Keratinocyte (primary cell): ENCODE data around the gene KCNV2. TPM values are rescaled to one million over a fixed set of nuclear protein-coding genes. Genes with fewer than 3 reads are reported as not detected.

Experiments used
- DNase-seq: peaks from one replicate; pipeline ENCODE4 v3.0.0-alpha.2; 2011; ENCODE audit warnings: low read depth, missing footprints, low spot score
- FAIRE-seq: peaks from 2 replicates; lab custom pipeline; 2011; peaks lifted over from hg19 to GRCh38; lab: Jason Lieb, UNC
- H2AFZ ChIP-seq: 2 replicates; pipeline ENCODE4 v1.6.0; 2012; ENCODE audit warnings: low read length, control low read depth, inconsistent platforms; ENCODE audit not compliant: control insufficient read depth
- H3K27ac ChIP-seq: 2 replicates; pipeline ENCODE4 v1.5.1; 2011; ENCODE audit warnings: low read length; ENCODE audit not compliant: control insufficient read depth, insufficient read depth
- H3K27me3 ChIP-seq: 3 replicates; pipeline ENCODE4 v1.6.0; 2011; ENCODE audit warnings: low read length; ENCODE audit not compliant: control insufficient read depth, insufficient read depth; ENCODE audit errors: extremely low read depth
- H3K36me3 ChIP-seq, 2 experiments: 2 replicates in 1 of 2; 3 replicates in 1 of 2; pipeline ENCODE4 v1.5.1; 2011; ENCODE audit warnings: low read length in 2 of 2, mild to moderate bottlenecking in 1 of 2; ENCODE audit not compliant: control insufficient read depth in 2 of 2, insufficient read depth in 2 of 2; ENCODE audit errors: extremely low read depth in 1 of 2
- H3K4me1 ChIP-seq: 3 replicates; pipeline ENCODE4 v1.5.1; 2011; ENCODE audit warnings: low read length; ENCODE audit not compliant: control insufficient read depth, insufficient read depth; ENCODE audit errors: extremely low read depth
- H3K4me2 ChIP-seq: 3 replicates; pipeline ENCODE4 v1.6.0; 2011; ENCODE audit warnings: low read depth, low read length; ENCODE audit not compliant: control insufficient read depth, insufficient read depth; ENCODE audit errors: extremely low read depth
- H3K4me3 ChIP-seq, 3 experiments: fragments of 200-600 bp in 1 of 3; sonication (generic) in 1 of 3; 2 replicates in 2 of 3; 3 replicates in 1 of 3; pipeline ENCODE4 v1.5.1; 2011 to 2016; ENCODE audit warnings: low read length in 3 of 3, mild to moderate bottlenecking in 3 of 3, control low read depth in 2 of 3, inconsistent platforms in 1 of 3, low read depth in 1 of 3, mixed read lengths in 1 of 3, mixed run types in 1 of 3, moderate library complexity in 1 of 3; ENCODE audit not compliant: control insufficient read depth in 2 of 3, insufficient read depth in 2 of 3; ENCODE audit errors: extremely low read depth in 1 of 3
- H3K79me2 ChIP-seq: 2 replicates; pipeline ENCODE4 v1.6.0; 2012; ENCODE audit warnings: low read length; ENCODE audit not compliant: control insufficient read depth, insufficient read depth
- H3K9ac ChIP-seq: 3 replicates; pipeline ENCODE4 v1.6.0; 2011; ENCODE audit warnings: low read length; ENCODE audit not compliant: control insufficient read depth, insufficient read depth; ENCODE audit errors: extremely low read depth
- H3K9me1 ChIP-seq: 3 replicates; pipeline ENCODE4 v1.6.0; 2011; ENCODE audit warnings: low read length; ENCODE audit not compliant: control insufficient read depth, insufficient read depth; ENCODE audit errors: extremely low read depth
- H3K9me3 ChIP-seq: 2 replicates; pipeline ENCODE4 v1.5.1; 2012; ENCODE audit warnings: low read depth, low read length; ENCODE audit not compliant: control insufficient read depth
- H4K20me1 ChIP-seq: 3 replicates; pipeline ENCODE4 v1.6.0; 2011; ENCODE audit warnings: low read length; ENCODE audit not compliant: control insufficient read depth, insufficient read depth; ENCODE audit errors: extremely low read depth
- EZH2 ChIP-seq: IDR thresholded peaks from one replicate; pipeline ENCODE4 v1.6.1; 2012; ENCODE audit warnings: inconsistent platforms, mild to moderate bottlenecking, low read length, moderate library complexity
- dilution Hi-C: fragments of 300-500 bp; cut with MboI; formaldehyde crosslinking; loops from one replicate; pipeline ENCODE4 v1.7.0; 2020; ENCODE audit warnings: low sequenced_read_pairs; ENCODE audit not compliant: extremely low pct_ligation_motif_present
- polyA plus RNA-seq, 5 experiments: library from polyadenylated mRNA; depleted of rRNA in 3 of 5; stranded (reverse) in 3 of 5; stranded (forward) in 1 of 5; unstranded in 1 of 5; fragments of >200 nt; gene quantifications; 1 replicate in 1 of 5; 2 replicates in 3 of 5; 3 replicates in 1 of 5; pipeline versions ENCODE4 v1.2.1 to v1.2.3, GENCODE V29; 2011 to 2012; ENCODE audit warnings: missing spikeins in 2 of 5, low read depth in 1 of 5, low replicate concordance in 1 of 5
- TF ChIP-seq, protein P1 (sequence below), 3 experiments: IDR thresholded peaks in 1 of 3; conservative IDR thresholded peaks in 1 of 3; optimal IDR thresholded peaks in 1 of 3; 2 replicates in 2 of 3; 3 replicates in 1 of 3; pipeline versions ENCODE3 to v1.5.1; 2011; ENCODE audit warnings: low read length in 3 of 3, mild to moderate bottlenecking in 3 of 3, moderate library complexity in 2 of 3, control low read depth in 1 of 3, inconsistent platforms in 1 of 3; ENCODE audit not compliant: insufficient read depth in 2 of 3; ENCODE audit errors: extremely low read depth in 1 of 3

KCNV2 gene
- polyA plus RNA-seq, 1 donor (not counting 4 experiments of a cell fraction or from before 2014, with no cell fraction given) = not detected

DNA sequence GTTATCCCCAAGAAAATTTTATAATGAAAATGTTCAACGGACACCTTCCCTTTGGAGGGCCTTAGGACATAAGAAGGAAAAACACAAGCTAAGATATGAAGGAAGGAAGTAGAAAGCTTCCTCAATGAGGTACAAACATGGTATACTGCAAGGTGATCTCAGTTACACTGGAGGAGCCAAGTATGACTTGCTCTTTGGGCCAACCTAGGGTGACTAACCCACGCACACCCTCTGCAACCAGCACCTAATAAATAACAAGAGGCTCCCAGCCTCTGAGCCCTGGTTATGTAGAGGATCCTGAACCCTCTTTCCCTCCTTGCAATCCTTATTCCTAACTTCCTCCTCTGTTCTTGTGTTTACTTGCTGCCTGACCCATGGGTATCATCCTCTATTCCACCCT is 38.3 kb upstream of the KCNV2 start:
- no peak overlapping the region for H2AFZ ChIP-seq
- H3K4me1 ChIP-seq = no peaks in the 10 kb centered on the region
- no peaks in the 10 kb centered on the region for H3K9me3 ChIP-seq
- no peak overlapping the region for H3K4me2 ChIP-seq
- no peaks in the 10 kb centered on the region for H4K20me1 ChIP-seq
- no peaks in the 10 kb centered on the region for H3K9me1 ChIP-seq
- dilution Hi-C loops = no loop called here
- TF ChIP-seq, protein P1, sequence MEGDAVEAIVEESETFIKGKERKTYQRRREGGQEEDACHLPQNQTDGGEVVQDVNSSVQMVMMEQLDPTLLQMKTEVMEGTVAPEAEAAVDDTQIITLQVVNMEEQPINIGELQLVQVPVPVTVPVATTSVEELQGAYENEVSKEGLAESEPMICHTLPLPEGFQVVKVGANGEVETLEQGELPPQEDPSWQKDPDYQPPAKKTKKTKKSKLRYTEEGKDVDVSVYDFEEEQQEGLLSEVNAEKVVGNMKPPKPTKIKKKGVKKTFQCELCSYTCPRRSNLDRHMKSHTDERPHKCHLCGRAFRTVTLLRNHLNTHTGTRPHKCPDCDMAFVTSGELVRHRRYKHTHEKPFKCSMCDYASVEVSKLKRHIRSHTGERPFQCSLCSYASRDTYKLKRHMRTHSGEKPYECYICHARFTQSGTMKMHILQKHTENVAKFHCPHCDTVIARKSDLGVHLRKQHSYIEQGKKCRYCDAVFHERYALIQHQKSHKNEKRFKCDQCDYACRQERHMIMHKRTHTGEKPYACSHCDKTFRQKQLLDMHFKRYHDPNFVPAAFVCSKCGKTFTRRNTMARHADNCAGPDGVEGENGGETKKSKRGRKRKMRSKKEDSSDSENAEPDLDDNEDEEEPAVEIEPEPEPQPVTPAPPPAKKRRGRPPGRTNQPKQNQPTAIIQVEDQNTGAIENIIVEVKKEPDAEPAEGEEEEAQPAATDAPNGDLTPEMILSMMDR (optimal IDR thresholded peaks at IDR 0.05 in 1 of 3, IDR thresholded peaks at IDR 0.05 in 1 of 3, conservative IDR thresholded peaks at IDR 0.05 in 1 of 3; ENCODE audit: extremely low read depth in 1 of 3, insufficient read depth in 2 of 3, low read length in 3 of 3) = no peak
- TF ChIP-seq EZH2 = no peak
- peak; percentile 17 for FAIRE-seq
- H3K9ac ChIP-seq = no peak overlapping the region
- H3K27ac ChIP-seq = no peak overlapping the region
- H3K36me3 ChIP-seq = no peaks in the 10 kb centered on the region
- DNase-seq = no peak
- H3K27me3 ChIP-seq = no peaks in the 10 kb centered on the region
- H3K79me2 ChIP-seq = no peaks in the 10 kb centered on the region
- no peak overlapping the region for H3K4me3 ChIP-seq

DNA sequence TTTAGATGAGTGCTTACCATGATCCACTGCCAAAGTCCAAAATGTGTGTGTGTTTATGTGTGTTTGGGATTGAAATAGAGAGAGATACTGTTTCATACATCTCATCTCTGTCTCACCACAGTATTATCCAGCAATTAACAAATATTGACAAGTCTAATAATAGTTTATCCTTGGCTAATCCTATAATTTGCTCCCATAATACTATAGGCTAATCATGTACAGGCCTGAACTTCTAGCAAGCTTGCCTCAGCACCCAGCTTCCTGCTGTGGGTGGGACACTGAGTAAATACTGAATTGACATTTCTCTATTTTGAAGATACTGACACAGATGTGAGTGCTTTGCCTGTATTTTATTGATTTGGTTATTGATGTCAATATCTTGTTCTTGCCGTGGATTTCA is 35.3 kb upstream of the KCNV2 start:
- Histone ChIP-seq H2AFZ (no peak overlapping the region), H3K79me2 (no peaks in the 10 kb centered on the region), H3K4me1 (no peaks in the 10 kb centered on the region), H3K4me2 (no peak overlapping the region), H3K27me3 (no peaks in the 10 kb centered on the region), H3K9ac (no peak overlapping the region), H3K9me1 (no peaks in the 10 kb centered on the region), H4K20me1 (no peaks in the 10 kb centered on the region), H3K27ac (no peak overlapping the region), H3K9me3 (no peaks in the 10 kb centered on the region), H3K4me3 (no peak overlapping the region), H3K36me3 (no peaks in the 10 kb centered on the region)
- no peak for DNase-seq
- TF ChIP-seq, protein P1 (optimal IDR thresholded peaks at IDR 0.05 in 1 of 3, IDR thresholded peaks at IDR 0.05 in 1 of 3, conservative IDR thresholded peaks at IDR 0.05 in 1 of 3; ENCODE audit: extremely low read depth in 1 of 3, insufficient read depth in 2 of 3, low read length in 3 of 3) = no peak
- TF ChIP-seq EZH2 = no peak
- FAIRE-seq = no peak
- dilution Hi-C loops = no loop called here
